OCI-LY7 (cell line): ENCODE data around the gene RIT2. TPM values are rescaled to one million over a fixed set of nuclear protein-coding genes. Genes with fewer than 3 reads are reported as not detected.

ENCODE experiments used
- BruUV-seq: library from RNA; stranded (reverse); fragments of 400-500 nt; replicated peaks from 2 replicates; lab custom pipeline; 2021; lab: Mats Ljungman, UMichigan
- CTCF ChIA-PET: fragments of 300-600 bp; sonication (Branson Sonifier 250); formaldehyde crosslinking; loops from one replicate; lab custom pipeline; 2022; ENCODE audit warnings: antibody characterized with exemption; ENCODE audit not compliant: unreplicated experiment; lab: Charles Lee
- POLR2A ChIA-PET: fragments of 300-600 bp; sonication (Branson Sonifier 250); formaldehyde crosslinking; loops from one replicate; lab custom pipeline; 2022; ENCODE audit warnings: antibody characterized with exemption; lab: Charles Lee
- DNase-seq: peaks from one replicate; pipeline ENCODE4 v3.0.0-alpha.2; 2015; ENCODE audit warnings: low spot score
- H2AFZ ChIP-seq: fragments of 200-600 bp; sonication (generic), shearing (Covaris generic); 2 replicates; pipeline ENCODE4 v1.6.1; 2014; ENCODE audit warnings: mild to moderate bottlenecking, antibody characterized with exemption, low read length, moderate library complexity
- H3K27ac ChIP-seq: fragments of 200-600 bp; sonication (generic); 2 replicates; pipeline ENCODE4 v1.5.1; 2014; ENCODE audit warnings: mixed run types, low read depth, mild to moderate bottlenecking, moderate library complexity, low read length, inconsistent platforms; ENCODE audit not compliant: poor library complexity, severe bottlenecking
- H3K36me3 ChIP-seq: fragments of 200-600 bp; sonication (generic); 2 replicates; pipeline ENCODE4 v1.6.1; 2014; ENCODE audit warnings: mild to moderate bottlenecking, antibody characterized with exemption, low read length, moderate library complexity, mixed read lengths; ENCODE audit not compliant: insufficient read depth
- H3K4me1 ChIP-seq: fragments of 200-600 bp; sonication (generic); 2 replicates; pipeline ENCODE4 v1.5.1; 2014; ENCODE audit warnings: mild to moderate bottlenecking, low read length; ENCODE audit not compliant: insufficient read depth, poor library complexity, severe bottlenecking
- H3K4me2 ChIP-seq: fragments of 200-600 bp; sonication (generic); 2 replicates; pipeline ENCODE4 v1.6.1; 2014; ENCODE audit warnings: mild to moderate bottlenecking, low read length
- H3K4me3 ChIP-seq: fragments of 200-600 bp; sonication (generic); 2 replicates; pipeline ENCODE4 v1.5.1; 2014; ENCODE audit warnings: mild to moderate bottlenecking, low read depth, low read length; ENCODE audit not compliant: poor library complexity, severe bottlenecking
- H3K79me2 ChIP-seq: fragments of 200-600 bp; sonication (generic); 2 replicates; pipeline ENCODE4 v1.6.1; 2016; ENCODE audit warnings: low read depth, mild to moderate bottlenecking, low read length, moderate library complexity, mixed read lengths; ENCODE audit not compliant: insufficient read depth
- H3K9me2 ChIP-seq: fragments of 200-600 bp; sonication (generic); 2 replicates; pipeline ENCODE4 v1.6.1; 2016; ENCODE audit warnings: mild to moderate bottlenecking, low read length, mixed read lengths; ENCODE audit not compliant: insufficient read depth
- H3K9me3 ChIP-seq: fragments of 200-600 bp; sonication (generic); 2 replicates; pipeline ENCODE4 v1.6.1; 2014; ENCODE audit warnings: mild to moderate bottlenecking, mixed run types, low read length, mixed read lengths
- H4K20me1 ChIP-seq: fragments of 200-600 bp; sonication (generic); 2 replicates; pipeline ENCODE4 v1.6.1; 2014; ENCODE audit warnings: mild to moderate bottlenecking, antibody characterized with exemption, low read length, moderate library complexity, mixed read lengths; ENCODE audit not compliant: insufficient read depth
- EZH2phosphoT487 ChIP-seq: fragments of 200-600 bp; sonication (generic); IDR thresholded peaks from 2 replicates; pipeline ENCODE4 v1.6.1; 2018; ENCODE audit warnings: low read depth, borderline replicate concordance, mild to moderate bottlenecking, mixed run types, antibody characterized with exemption, low read length, moderate library complexity, mixed read lengths
- intact Hi-C: fragments of 100-400 bp; cut with micrococcal nuclease; formaldehyde crosslinking; loops from one replicate; pipeline ENCODE4 v1.10.0; 2022; ENCODE audit not compliant: unreplicated experiment
- total RNA-seq, 2 experiments: library from RNA; depleted of rRNA in 1 of 2; stranded (reverse); fragments of >200 nt in 1 of 2; shearing (Covaris generic) in 1 of 2; gene quantifications; 2 replicates each; pipeline ENCODE4 v1.2.3, GENCODE V29; 2014 to 2022
- TF ChIP-seq, protein P1 (sequence below): fragments of 200-600 bp; sonication (generic); conservative IDR thresholded peaks from 2 replicates; pipeline ENCODE4 v1.5.1; 2014; ENCODE audit warnings: mild to moderate bottlenecking, antibody characterized with exemption, low read length, moderate library complexity, mixed read lengths

Gene RIT2
- total RNA-seq, 2 experiments from 2014 or later: not detected

- H3K27ac ChIP-seq: no peak overlapping the region
- CTCF ChIA-PET: no interaction called here
- intact Hi-C loops: no loop called here
- no peak overlapping the region for H3K4me2 ChIP-seq
- no peaks in the 10 kb centered on the region for H3K9me2 ChIP-seq
- H3K36me3 ChIP-seq: no peaks in the 10 kb centered on the region
- no peak for DNase-seq
- no peaks in the 10 kb centered on the region for H3K9me3 ChIP-seq
- H3K4me3 ChIP-seq: no peak overlapping the region
- H4K20me1 ChIP-seq: no peaks in the 10 kb centered on the region
- BruUV-seq: no TSS peak
- H2AFZ ChIP-seq: no peak overlapping the region
- no peak for TF ChIP-seq EZH2phosphoT487
- TF ChIP-seq, protein P1, sequence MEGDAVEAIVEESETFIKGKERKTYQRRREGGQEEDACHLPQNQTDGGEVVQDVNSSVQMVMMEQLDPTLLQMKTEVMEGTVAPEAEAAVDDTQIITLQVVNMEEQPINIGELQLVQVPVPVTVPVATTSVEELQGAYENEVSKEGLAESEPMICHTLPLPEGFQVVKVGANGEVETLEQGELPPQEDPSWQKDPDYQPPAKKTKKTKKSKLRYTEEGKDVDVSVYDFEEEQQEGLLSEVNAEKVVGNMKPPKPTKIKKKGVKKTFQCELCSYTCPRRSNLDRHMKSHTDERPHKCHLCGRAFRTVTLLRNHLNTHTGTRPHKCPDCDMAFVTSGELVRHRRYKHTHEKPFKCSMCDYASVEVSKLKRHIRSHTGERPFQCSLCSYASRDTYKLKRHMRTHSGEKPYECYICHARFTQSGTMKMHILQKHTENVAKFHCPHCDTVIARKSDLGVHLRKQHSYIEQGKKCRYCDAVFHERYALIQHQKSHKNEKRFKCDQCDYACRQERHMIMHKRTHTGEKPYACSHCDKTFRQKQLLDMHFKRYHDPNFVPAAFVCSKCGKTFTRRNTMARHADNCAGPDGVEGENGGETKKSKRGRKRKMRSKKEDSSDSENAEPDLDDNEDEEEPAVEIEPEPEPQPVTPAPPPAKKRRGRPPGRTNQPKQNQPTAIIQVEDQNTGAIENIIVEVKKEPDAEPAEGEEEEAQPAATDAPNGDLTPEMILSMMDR: no peak
- H3K79me2 ChIP-seq: no peaks in the 10 kb centered on the region
- no peaks in the 10 kb centered on the region for H3K4me1 ChIP-seq
- POLR2A ChIA-PET: no interaction called here
Measured at GRCh38 chr18:42756214-42756613, 359.3 kb downstream of the RIT2 start.

- TF ChIP-seq EZH2phosphoT487: no peak
- TF ChIP-seq, protein P1: no peak
- no peaks in the 10 kb centered on the region for H3K79me2 ChIP-seq
- DNase-seq: no peak
- no peak overlapping the region for H3K27ac ChIP-seq
- H4K20me1 ChIP-seq: no peaks in the 10 kb centered on the region
- H2AFZ ChIP-seq: no peak overlapping the region
- no peaks in the 10 kb centered on the region for H3K36me3 ChIP-seq
- intact Hi-C loops: no loop called here
- no peaks in the 10 kb centered on the region for H3K9me3 ChIP-seq
- no peak overlapping the region for H3K4me3 ChIP-seq
- ChIA-PET POLR2A (no interaction called here), CTCF (no interaction called here)
- H3K4me1 ChIP-seq: no peaks in the 10 kb centered on the region
- no TSS peak for BruUV-seq
- H3K4me2 ChIP-seq: no peak overlapping the region
- H3K9me2 ChIP-seq: no peaks in the 10 kb centered on the region
Measured at GRCh38 chr18:42752916-42753315, 362.6 kb downstream of the RIT2 start.

GRCh38 chr18:42746794-42747193 lies 368.7 kb downstream of the RIT2 start:
- CTCF ChIA-PET: no interaction called here
- DNase-seq: no peak
- TF ChIP-seq, protein P1: no peak
- TF ChIP-seq EZH2phosphoT487: no peak

More at GRCh38 chr18:42746794-42747193, 368.7 kb downstream of the RIT2 start:
- no peak overlapping the region for H2AFZ ChIP-seq
- no peak overlapping the region for H3K4me3 ChIP-seq
- H3K9me2 ChIP-seq: no peaks in the 10 kb centered on the region
- H3K4me2 ChIP-seq: no peak overlapping the region
- H3K27ac ChIP-seq: no peak overlapping the region
- H3K79me2 ChIP-seq: no peaks in the 10 kb centered on the region
- BruUV-seq: no TSS peak
- H3K9me3 ChIP-seq: no peaks in the 10 kb centered on the region
- no peaks in the 10 kb centered on the region for H3K4me1 ChIP-seq
- intact Hi-C loops: no loop called here
- POLR2A ChIA-PET: no interaction called here
- no peaks in the 10 kb centered on the region for H3K36me3 ChIP-seq
- no peaks in the 10 kb centered on the region for H4K20me1 ChIP-seq
